ENCODE results near the gene SCFD1. TPM values are rescaled to one million over a fixed set of nuclear protein-coding genes. Genes with fewer than 3 reads are reported as not detected.
"Not testable (repeated sequence)": the region's sequence is repeated elsewhere in the genome, so short reads cannot be mapped to it uniquely, and the experiment has no call there.

Gene SCFD1
- total RNA-seq, 2 donors from 2014 or later = 20.5 to 28.6 TPM

DNA sequence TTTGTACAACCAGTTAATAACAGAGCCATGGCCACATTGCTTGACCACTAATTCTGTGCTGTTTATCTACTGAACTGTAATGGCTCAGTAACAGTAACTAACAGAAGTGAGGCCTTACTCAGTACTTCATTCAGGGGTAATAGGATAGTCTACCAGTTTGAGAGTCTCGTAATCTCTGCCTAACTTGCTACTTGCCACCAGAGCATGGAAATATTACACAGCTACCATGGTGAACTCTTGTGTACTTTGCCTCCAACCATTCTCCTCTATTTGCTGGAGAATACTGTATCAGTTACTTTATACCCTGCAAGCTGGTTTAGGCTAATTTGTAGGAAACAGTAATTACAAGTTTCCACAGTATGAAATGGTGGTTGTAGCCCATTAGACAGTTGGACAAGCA lies 10.6 kb downstream of the SCFD1 start:
- no peak overlapping the region for H3K27ac ChIP-seq
- TF ChIP-seq, protein P1, sequence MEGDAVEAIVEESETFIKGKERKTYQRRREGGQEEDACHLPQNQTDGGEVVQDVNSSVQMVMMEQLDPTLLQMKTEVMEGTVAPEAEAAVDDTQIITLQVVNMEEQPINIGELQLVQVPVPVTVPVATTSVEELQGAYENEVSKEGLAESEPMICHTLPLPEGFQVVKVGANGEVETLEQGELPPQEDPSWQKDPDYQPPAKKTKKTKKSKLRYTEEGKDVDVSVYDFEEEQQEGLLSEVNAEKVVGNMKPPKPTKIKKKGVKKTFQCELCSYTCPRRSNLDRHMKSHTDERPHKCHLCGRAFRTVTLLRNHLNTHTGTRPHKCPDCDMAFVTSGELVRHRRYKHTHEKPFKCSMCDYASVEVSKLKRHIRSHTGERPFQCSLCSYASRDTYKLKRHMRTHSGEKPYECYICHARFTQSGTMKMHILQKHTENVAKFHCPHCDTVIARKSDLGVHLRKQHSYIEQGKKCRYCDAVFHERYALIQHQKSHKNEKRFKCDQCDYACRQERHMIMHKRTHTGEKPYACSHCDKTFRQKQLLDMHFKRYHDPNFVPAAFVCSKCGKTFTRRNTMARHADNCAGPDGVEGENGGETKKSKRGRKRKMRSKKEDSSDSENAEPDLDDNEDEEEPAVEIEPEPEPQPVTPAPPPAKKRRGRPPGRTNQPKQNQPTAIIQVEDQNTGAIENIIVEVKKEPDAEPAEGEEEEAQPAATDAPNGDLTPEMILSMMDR (IDR thresholded peaks at IDR 0.05) = no peak
- H3K4me1 ChIP-seq = no peaks in the 10 kb centered on the region
- no peaks in the 10 kb centered on the region for H3K9me3 ChIP-seq
- peaks cover 36% of the 10 kb centered on the region for H3K36me3 ChIP-seq
- H3K27me3 ChIP-seq = no peaks in the 10 kb centered on the region
- no peak for DNase-seq (ENCODE audit: low spot score)
- H3K4me3 ChIP-seq = no peak overlapping the region

DNA sequence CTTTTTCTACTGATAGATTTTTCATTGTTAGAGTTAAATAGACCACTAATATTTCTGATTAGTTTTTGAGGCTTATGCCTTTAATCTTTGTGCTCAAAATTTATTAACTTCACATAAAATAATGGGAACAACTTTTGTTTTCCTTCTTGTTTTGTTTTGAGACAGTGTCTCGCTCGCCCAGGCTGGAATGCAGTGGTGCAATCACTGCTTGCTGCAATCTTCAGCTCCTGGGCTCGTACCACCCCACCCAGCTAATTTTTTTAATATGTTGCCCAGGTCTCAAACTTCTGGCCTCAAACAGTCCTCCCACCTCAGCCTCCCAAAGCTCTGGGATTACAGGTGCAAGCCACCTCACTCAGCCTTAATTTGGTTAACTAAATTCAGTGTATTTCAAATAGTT lies 16.8 kb downstream of the SCFD1 start:
- Histone ChIP-seq H3K36me3 (peaks cover 33% of the 10 kb centered on the region), H3K27me3 (no peaks in the 10 kb centered on the region), H3K4me3 (no peak overlapping the region), H3K4me1 (no peaks in the 10 kb centered on the region), H3K9me3 (peaks cover 0 to under 1% of the 10 kb centered on the region in 2 donors), H3K27ac (no peak overlapping the region)
- DNase-seq (ENCODE audit: low spot score) = no peak
- TF ChIP-seq, protein P1 (IDR thresholded peaks at IDR 0.05) = no peak

DNA sequence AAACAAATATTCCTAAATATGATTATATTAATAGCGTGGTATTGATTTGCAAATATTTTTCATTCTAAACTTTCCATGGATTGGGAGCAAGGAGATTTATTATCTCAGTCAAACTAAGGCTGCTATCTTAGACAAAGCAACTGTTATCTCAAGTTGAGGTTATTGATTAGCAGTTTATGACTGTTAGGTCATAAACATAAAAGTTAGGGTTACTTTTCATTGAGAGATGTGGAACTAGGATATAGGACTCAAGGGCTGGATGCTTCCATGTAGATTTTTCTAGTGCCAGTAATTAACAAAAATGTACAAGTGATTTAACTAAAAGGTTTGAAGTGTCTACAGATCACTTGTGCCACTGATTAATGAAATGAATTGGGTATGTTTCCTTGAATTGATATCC lies 19.1 kb downstream of the SCFD1 start:
- no peaks in the 10 kb centered on the region for H3K4me1 ChIP-seq
- TF ChIP-seq, protein P1 (IDR thresholded peaks at IDR 0.05) = no peak
- DNase-seq (ENCODE audit: low spot score) = no peak
- no peak overlapping the region for H3K27ac ChIP-seq
- peaks cover 3 to 16% of the 10 kb centered on the region in 2 donors for H3K9me3 ChIP-seq
- peaks cover 38% of the 10 kb centered on the region for H3K36me3 ChIP-seq
- no peak overlapping the region for H3K4me3 ChIP-seq
- no peaks in the 10 kb centered on the region for H3K27me3 ChIP-seq

DNA sequence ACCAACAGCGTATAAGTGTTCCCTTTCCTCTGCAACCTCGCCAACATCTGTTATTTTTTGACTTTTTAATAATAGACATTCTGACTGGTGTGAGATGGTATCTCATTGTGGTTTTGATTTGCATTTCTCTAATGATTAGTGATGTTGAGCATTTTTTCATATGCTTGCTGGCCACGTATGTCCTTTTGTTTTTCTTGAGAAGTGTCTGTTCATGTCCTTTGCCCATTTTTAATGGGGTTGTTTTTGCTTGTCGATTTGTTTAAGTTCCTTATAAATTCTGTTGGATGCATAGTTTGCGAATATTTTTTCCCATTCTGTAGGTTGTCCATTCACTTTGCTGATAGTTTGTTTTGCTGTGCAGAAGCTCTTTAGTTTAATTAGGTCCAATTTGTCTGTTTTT lies 22.3 kb downstream of the SCFD1 start:
- not testable (repeated sequence) for H3K4me3 ChIP-seq; H3K4me1 ChIP-seq; H3K27ac ChIP-seq; DNase-seq (ENCODE audit: low spot score); H3K27me3 ChIP-seq
- peaks cover 3 to 16% of the 10 kb centered on the region in 2 donors for H3K9me3 ChIP-seq
- H3K36me3 ChIP-seq = peaks cover 40% of the 10 kb centered on the region

DNA sequence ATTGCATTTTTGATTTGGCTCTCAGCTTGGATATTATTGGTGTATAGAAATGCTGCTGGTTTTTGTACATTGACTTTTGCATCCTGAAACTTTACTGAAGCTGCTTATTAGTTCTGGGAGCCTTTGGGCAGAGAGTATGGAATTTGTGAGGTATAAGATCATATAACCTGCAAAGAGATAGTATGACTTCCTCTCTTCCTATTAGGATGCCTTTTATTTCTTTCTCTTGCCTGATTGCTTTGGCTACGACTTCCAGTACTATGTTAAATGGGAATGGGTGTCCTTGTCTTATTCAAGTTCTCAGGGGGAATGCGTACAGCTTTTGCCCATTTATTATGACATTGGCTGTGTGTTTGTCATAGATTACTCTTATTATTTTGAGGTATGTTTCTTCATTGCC lies 23.5 kb downstream of the SCFD1 start:
- Histone ChIP-seq H3K4me1 (no peaks in the 10 kb centered on the region), H3K27ac (no peak overlapping the region), H3K27me3 (no peaks in the 10 kb centered on the region), H3K4me3 (no peak overlapping the region), H3K9me3 (peaks cover 3 to 16% of the 10 kb centered on the region in 2 donors), H3K36me3 (peaks cover 50% of the 10 kb centered on the region)
- TF ChIP-seq, protein P1 (IDR thresholded peaks at IDR 0.05) = no peak
- DNase-seq (ENCODE audit: low spot score) = no peak

DNA sequence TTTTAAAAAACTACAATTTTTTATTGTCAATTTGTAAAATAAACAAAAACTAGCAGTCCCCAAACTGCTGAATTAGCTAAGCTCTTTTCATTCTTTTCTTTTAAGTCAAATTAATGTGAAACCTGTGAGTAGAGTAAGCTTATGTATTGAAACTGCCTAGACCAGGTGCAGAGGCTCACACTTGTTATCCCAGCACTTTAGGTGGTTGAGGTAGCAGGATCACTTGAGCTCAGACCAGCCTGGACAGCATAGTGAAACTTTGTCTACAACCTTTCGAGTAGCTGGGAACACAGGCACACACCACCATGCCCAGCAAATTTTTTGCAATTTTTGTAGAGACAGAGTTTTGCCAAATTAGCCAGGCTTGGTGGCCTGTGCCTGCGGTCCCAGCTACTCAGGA lies 26.4 kb downstream of the SCFD1 start:
- Histone ChIP-seq H3K27me3 (no peaks in the 10 kb centered on the region), H3K4me3 (no peak overlapping the region), H3K36me3 (peaks cover 65% of the 10 kb centered on the region), H3K9me3 (peaks cover 3 to 16% of the 10 kb centered on the region in 2 donors), H3K4me1 (no peaks in the 10 kb centered on the region), H3K27ac (no peak overlapping the region)
- DNase-seq (ENCODE audit: low spot score) = no peak
- TF ChIP-seq, protein P1 (IDR thresholded peaks at IDR 0.05) = no peak
